Thyroid gland (tissue), 4 donors: ENCODE results near the gene GPR173.

Experiments
- POLR2A ChIP-seq, 2 donors: fragments of 450-650 bp; IDR thresholded peaks; one replicate each; pipeline ENCODE4 v1.6.1; 2017; ENCODE audit warnings: antibody characterized with exemption in 2 of 2, mild to moderate bottlenecking in 2 of 2, moderate library complexity in 1 of 2
- TF ChIP-seq, protein P1 (sequence below), 6 experiments: fragments of 200-600 bp in 3 of 6; fragments of 450-650 bp in 3 of 6; sonication (generic) in 3 of 6; IDR thresholded peaks; one replicate each; pipeline ENCODE4 v1.5.1; 2016 to 2019; ENCODE audit warnings: antibody characterized with exemption in 6 of 6, mild to moderate bottlenecking in 2 of 6, inconsistent platforms in 1 of 6, moderate library complexity in 1 of 6

DNA sequence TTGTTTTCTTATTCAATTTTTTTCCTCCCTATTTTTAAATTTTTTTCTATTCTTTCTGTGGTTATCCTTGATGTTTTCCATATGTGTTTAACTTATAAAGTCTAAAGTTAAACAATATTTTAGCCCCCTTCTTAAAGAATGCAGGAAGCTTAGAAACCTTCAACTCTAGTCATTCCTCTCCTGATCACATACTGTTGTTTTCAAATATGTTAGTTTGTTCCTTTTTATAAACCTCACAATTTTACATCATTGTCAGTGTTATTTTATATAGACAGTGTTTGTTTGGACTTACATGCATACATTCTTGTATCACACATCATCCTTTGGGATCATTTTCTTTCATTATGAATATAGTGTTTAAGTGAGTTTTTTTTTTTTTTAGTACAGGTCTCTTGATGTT lies 76.9 kb downstream of the GPR173 start:
- TF ChIP-seq, protein P1, sequence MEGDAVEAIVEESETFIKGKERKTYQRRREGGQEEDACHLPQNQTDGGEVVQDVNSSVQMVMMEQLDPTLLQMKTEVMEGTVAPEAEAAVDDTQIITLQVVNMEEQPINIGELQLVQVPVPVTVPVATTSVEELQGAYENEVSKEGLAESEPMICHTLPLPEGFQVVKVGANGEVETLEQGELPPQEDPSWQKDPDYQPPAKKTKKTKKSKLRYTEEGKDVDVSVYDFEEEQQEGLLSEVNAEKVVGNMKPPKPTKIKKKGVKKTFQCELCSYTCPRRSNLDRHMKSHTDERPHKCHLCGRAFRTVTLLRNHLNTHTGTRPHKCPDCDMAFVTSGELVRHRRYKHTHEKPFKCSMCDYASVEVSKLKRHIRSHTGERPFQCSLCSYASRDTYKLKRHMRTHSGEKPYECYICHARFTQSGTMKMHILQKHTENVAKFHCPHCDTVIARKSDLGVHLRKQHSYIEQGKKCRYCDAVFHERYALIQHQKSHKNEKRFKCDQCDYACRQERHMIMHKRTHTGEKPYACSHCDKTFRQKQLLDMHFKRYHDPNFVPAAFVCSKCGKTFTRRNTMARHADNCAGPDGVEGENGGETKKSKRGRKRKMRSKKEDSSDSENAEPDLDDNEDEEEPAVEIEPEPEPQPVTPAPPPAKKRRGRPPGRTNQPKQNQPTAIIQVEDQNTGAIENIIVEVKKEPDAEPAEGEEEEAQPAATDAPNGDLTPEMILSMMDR (IDR thresholded peaks at IDR 0.05) = no peak
- no peak for TF ChIP-seq POLR2A (IDR thresholded peaks at IDR 0.05)
